ENCODE measurements around the gene FAM168A. TPM values are rescaled to one million over a fixed set of nuclear protein-coding genes. Genes with fewer than 3 reads are reported as not detected.
"Not testable (repeated sequence)": the region's sequence is repeated elsewhere in the genome, so short reads cannot be mapped to it uniquely, and the experiment has no call there.

Gene FAM168A
- polyA plus RNA-seq, 3 donors: 44.2 to 47.6 (median 44.5) TPM

- no peak for DNase-seq (ENCODE audit: extremely low read depth in 1 of 11, low read depth in 9 of 11, low spot score in 4 of 11)
Measured at GRCh38 chr11:73463359-73463758, 134.6 kb downstream of the FAM168A start.

- DNase-seq (ENCODE audit: extremely low read depth in 1 of 11, low read depth in 9 of 11, low spot score in 4 of 11): no peak
Measured at GRCh38 chr11:73461964-73462363, 135.9 kb downstream of the FAM168A start.

GRCh38 chr11:73461335-73461840 is 136.5 kb downstream of the FAM168A start:
- no peak for DNase-seq (ENCODE audit: extremely low read depth in 1 of 11, low read depth in 9 of 11, low spot score in 4 of 11)

GRCh38 chr11:73458201-73458600 is 139.7 kb downstream of the FAM168A start:
- no peak for DNase-seq (ENCODE audit: extremely low read depth in 1 of 11, low read depth in 9 of 11, low spot score in 4 of 11)

GRCh38 chr11:73454987-73455386 is 142.9 kb downstream of the FAM168A start:
- no peak for DNase-seq (ENCODE audit: extremely low read depth in 1 of 11, low read depth in 9 of 11, low spot score in 4 of 11)

- no peak for DNase-seq (ENCODE audit: extremely low read depth in 1 of 11, low read depth in 9 of 11, low spot score in 4 of 11)
Measured at GRCh38 chr11:73453562-73453961, 144.3 kb downstream of the FAM168A start.

GRCh38 chr11:73452726-73453125 is 145.2 kb downstream of the FAM168A start:
- DNase-seq (ENCODE audit: extremely low read depth in 1 of 11, low read depth in 9 of 11, low spot score in 4 of 11): no peak

GRCh38 chr11:73451896-73452295 is 146.0 kb downstream of the FAM168A start:
- DNase-seq (ENCODE audit: extremely low read depth in 1 of 11, low read depth in 9 of 11, low spot score in 4 of 11): no peak

- no peak for DNase-seq (ENCODE audit: extremely low read depth in 1 of 11, low read depth in 9 of 11, low spot score in 4 of 11)
Measured at GRCh38 chr11:73446766-73447165, 151.1 kb downstream of the FAM168A start.

- DNase-seq (ENCODE audit: extremely low read depth in 1 of 11, low read depth in 9 of 11, low spot score in 4 of 11): no peak
Measured at GRCh38 chr11:73445980-73446379, 151.9 kb downstream of the FAM168A start.

GRCh38 chr11:73439002-73439843 is 158.7 kb downstream of the FAM168A start:
- DNase-seq (ENCODE audit: extremely low read depth in 1 of 11, low read depth in 9 of 11, low spot score in 4 of 11): no peak

GRCh38 chr11:73436859-73437258 is 161.1 kb downstream of the FAM168A start:
- not testable (repeated sequence) for DNase-seq (ENCODE audit: extremely low read depth in 1 of 11, low read depth in 9 of 11, low spot score in 4 of 11)

GRCh38 chr11:73431396-73431795 is 166.5 kb downstream of the FAM168A start:
- no peak for DNase-seq (ENCODE audit: extremely low read depth in 1 of 11, low read depth in 9 of 11, low spot score in 4 of 11)

GRCh38 chr11:73430326-73430725 is 167.6 kb downstream of the FAM168A start:
- DNase-seq (ENCODE audit: extremely low read depth in 1 of 11, low read depth in 9 of 11, low spot score in 4 of 11): no peak

GRCh38 chr11:73429121-73429750 is 168.7 kb downstream of the FAM168A start:
- no peak for DNase-seq (ENCODE audit: extremely low read depth in 1 of 11, low read depth in 9 of 11, low spot score in 4 of 11)

GRCh38 chr11:73428699-73429098 is 169.2 kb downstream of the FAM168A start:
- DNase-seq (ENCODE audit: extremely low read depth in 1 of 11, low read depth in 9 of 11, low spot score in 4 of 11): no peak

GRCh38 chr11:73428227-73428626 is 169.7 kb downstream of the FAM168A start:
- no peak for DNase-seq (ENCODE audit: extremely low read depth in 1 of 11, low read depth in 9 of 11, low spot score in 4 of 11)

GRCh38 chr11:73426219-73426850 is 171.6 kb downstream of the FAM168A start:
- peak in 2 of 11 donors; percentile 11 to 17 for DNase-seq (ENCODE audit: extremely low read depth in 1 of 11, low read depth in 9 of 11, low spot score in 4 of 11)

GRCh38 chr11:73425108-73425507 is 172.8 kb downstream of the FAM168A start:
- DNase-seq (ENCODE audit: extremely low read depth in 1 of 11, low read depth in 9 of 11, low spot score in 4 of 11): no peak

GRCh38 chr11:73423506-73423905 is 174.4 kb downstream of the FAM168A start:
- DNase-seq (ENCODE audit: extremely low read depth in 1 of 11, low read depth in 9 of 11, low spot score in 4 of 11): no peak
